Heart left ventricle (tissue), 16 donors: Measurements from ENCODE around the gene EDC4. TPM values are rescaled to one million over a fixed set of nuclear protein-coding genes. Genes with fewer than 3 reads are reported as not detected.
A peak's percentile ranks its signal among the peaks of the same experiment; 100 is the strongest.

Experiments
- ATAC-seq, 4 donors: fragments of 200-7000 bp; cut with Tn5 transposase; one replicate each; pipeline ENCODE4 v1.9.1; 2020 to 2022; ENCODE audit warnings: moderate library complexity in 4 of 4, mild to moderate bottlenecking in 3 of 4, moderate number of reproducible peaks in 1 of 4
- DNase-seq, 5 donors: peaks; one replicate each; pipeline ENCODE4 v3.0.0-alpha.2; 2020
- H3K27ac ChIP-seq, 12 donors: fragments of 200-600 bp; sonication (generic) in 4 of 12; one replicate each; pipeline versions ENCODE4 v1.5.0 to v1.8.0; 2016 to 2022; ENCODE audit warnings: mild to moderate bottlenecking in 2 of 12
- H3K27me3 ChIP-seq, 9 donors: fragments of 200-600 bp; sonication (generic) in 2 of 9; one replicate each; pipeline versions ENCODE4 v1.5.1 to v1.8.0; 2016 to 2022; ENCODE audit warnings: mild to moderate bottlenecking in 3 of 9
- H3K36me3 ChIP-seq, 9 donors: fragments of 200-600 bp; sonication (generic) in 2 of 9; one replicate each; pipeline versions ENCODE4 v1.5.0 to v1.8.0; 2018 to 2022; ENCODE audit warnings: mild to moderate bottlenecking in 2 of 9
- H3K4me1 ChIP-seq, 12 donors: fragments of 200-600 bp; sonication (generic) in 4 of 12; one replicate each; pipeline versions ENCODE4 v1.5.0 to v1.8.0; 2016 to 2022; ENCODE audit warnings: mild to moderate bottlenecking in 3 of 12
- H3K4me3 ChIP-seq, 12 donors: fragments of 200-600 bp; sonication (generic) in 4 of 12; one replicate each; pipeline versions ENCODE4 v1.5.0 to v1.8.0; 2017 to 2022; ENCODE audit warnings: mild to moderate bottlenecking in 9 of 12, moderate library complexity in 4 of 12
- H3K9me3 ChIP-seq, 12 donors: fragments of 200-600 bp; sonication (generic) in 4 of 12; one replicate each; pipeline versions ENCODE4 v1.5.0 to v1.8.0; 2016 to 2022; ENCODE audit warnings: mild to moderate bottlenecking in 1 of 12
- POLR2A ChIP-seq, 2 donors: fragments of 450-650 bp; IDR thresholded peaks; one replicate each; pipeline ENCODE4 v1.6.1; 2017; ENCODE audit warnings: antibody characterized with exemption in 2 of 2, mild to moderate bottlenecking in 2 of 2, moderate library complexity in 2 of 2
- WGBS, 4 donors: extraction: QIAGEN DNeasy Blood & Tissue Kit in 2 of 4; methylation state at CpG; one replicate each; pipeline versions ENCODE4 v1.1.5 to v1.1.7; 2013 to 2018; 5-methylcytosine and 5-hydroxymethylcytosine counted together
- intact Hi-C, 10 donors: fragments of 100-400 bp; cut with DNase I; formaldehyde crosslinking; loops; one replicate each; pipeline versions ENCODE4 v1.11.1 to v1.14.2; 2022
- long read RNA-seq, 3 donors: library from polyadenylated mRNA; unstranded; transcript quantifications; one replicate each; pipeline ENCODE4 v2.0.0, GENCODE V29; 2020 to 2021
- polyA plus RNA-seq, 2 donors: library from polyadenylated mRNA; stranded (reverse); fragments of 200-250 nt; gene quantifications; one replicate each; pipeline ENCODE4 v1.2.3, GENCODE V29; 2013
- total RNA-seq, 9 donors: library from RNA; depleted of rRNA in 2 of 9; stranded (reverse); fragments of >200 nt in 2 of 9; fragmentation: NEBNext Ultra II Directional in 3 of 9; extraction: Animal tissue kit (Norgen Biotek cat#: 25700) in 3 of 9; gene quantifications; one replicate each; pipeline versions ENCODE4 v1.1.0 to v1.2.4, GENCODE V29; 2016 to 2023
- TF ChIP-seq, protein P1 (sequence below), 12 donors: fragments of 200-600 bp; sonication (generic) in 4 of 12; IDR thresholded peaks; one replicate each; pipeline versions ENCODE4 v1.5.0 to v1.8.0; 2018 to 2022; ENCODE audit warnings: antibody characterized with exemption in 12 of 12, mild to moderate bottlenecking in 5 of 12
- donor health status: ischemic (EF 13 %, LVEDD 7.1; RV severe dilation, severe dysfunction).
- donor health status: healthy with polysubstance abuse.
- donor health status: DM: no; HTN: yes; CAD: no.
- donor health status: DM: no; HTN: no; CAD: no.
- donor health status: ischemic (EF 25% LVEDD 6.9; RV normal size, moderate dysfunction).
- donor health status: ischemic (EF 25% LVEDD 5.7; RV mildly dilated, moderate dysfunction).
- donor health status: healthy.
- donor health status: DM: yes; HTN: yes; CAD: no.
- donor health status: ischemic (EF 35%, LVEDD 5.7; RV mildly dilated, moderate dysfunction).
- donor health status: nonischemic (EF 11% LVEDD 7.7; RV severe dilation, severe dysfunction).
- donor health status: DM: yes; HTN: yes; CAD: no.
- donor health status: PGD.
- donor health status: ischemic (EF 29% LVEDD 5.4; RV normal size, mild dysfunction).
- donor health status: nonischemic (EF 23%, LVEDD 6.1; RV moderate dilation, normal function).

The EDC4 gene, protein sequence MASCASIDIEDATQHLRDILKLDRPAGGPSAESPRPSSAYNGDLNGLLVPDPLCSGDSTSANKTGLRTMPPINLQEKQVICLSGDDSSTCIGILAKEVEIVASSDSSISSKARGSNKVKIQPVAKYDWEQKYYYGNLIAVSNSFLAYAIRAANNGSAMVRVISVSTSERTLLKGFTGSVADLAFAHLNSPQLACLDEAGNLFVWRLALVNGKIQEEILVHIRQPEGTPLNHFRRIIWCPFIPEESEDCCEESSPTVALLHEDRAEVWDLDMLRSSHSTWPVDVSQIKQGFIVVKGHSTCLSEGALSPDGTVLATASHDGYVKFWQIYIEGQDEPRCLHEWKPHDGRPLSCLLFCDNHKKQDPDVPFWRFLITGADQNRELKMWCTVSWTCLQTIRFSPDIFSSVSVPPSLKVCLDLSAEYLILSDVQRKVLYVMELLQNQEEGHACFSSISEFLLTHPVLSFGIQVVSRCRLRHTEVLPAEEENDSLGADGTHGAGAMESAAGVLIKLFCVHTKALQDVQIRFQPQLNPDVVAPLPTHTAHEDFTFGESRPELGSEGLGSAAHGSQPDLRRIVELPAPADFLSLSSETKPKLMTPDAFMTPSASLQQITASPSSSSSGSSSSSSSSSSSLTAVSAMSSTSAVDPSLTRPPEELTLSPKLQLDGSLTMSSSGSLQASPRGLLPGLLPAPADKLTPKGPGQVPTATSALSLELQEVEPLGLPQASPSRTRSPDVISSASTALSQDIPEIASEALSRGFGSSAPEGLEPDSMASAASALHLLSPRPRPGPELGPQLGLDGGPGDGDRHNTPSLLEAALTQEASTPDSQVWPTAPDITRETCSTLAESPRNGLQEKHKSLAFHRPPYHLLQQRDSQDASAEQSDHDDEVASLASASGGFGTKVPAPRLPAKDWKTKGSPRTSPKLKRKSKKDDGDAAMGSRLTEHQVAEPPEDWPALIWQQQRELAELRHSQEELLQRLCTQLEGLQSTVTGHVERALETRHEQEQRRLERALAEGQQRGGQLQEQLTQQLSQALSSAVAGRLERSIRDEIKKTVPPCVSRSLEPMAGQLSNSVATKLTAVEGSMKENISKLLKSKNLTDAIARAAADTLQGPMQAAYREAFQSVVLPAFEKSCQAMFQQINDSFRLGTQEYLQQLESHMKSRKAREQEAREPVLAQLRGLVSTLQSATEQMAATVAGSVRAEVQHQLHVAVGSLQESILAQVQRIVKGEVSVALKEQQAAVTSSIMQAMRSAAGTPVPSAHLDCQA (N-terminal part only)
- total RNA-seq: 10 to 100 TPM; 26.2 to 42.5 (median 32.5) TPM
- polyA plus RNA-seq: 10 to 100 TPM; 27.8 to 31.1 TPM
- long read RNA-seq, donor 1, full-length matches to known transcripts: 21 of 70 reads
- long read RNA-seq, donor 1, partial matches to known transcripts: 35 of 70 reads
- long read RNA-seq, donor 1, other reads (novel, unspliced or antisense): 14 of 70 reads
- long read RNA-seq, donor 2, full-length matches to known transcripts: 34 of 93 reads
- long read RNA-seq, donor 2, partial matches to known transcripts: 42 of 93 reads
- long read RNA-seq, donor 2, other reads (novel, unspliced or antisense): 17 of 93 reads
- long read RNA-seq, donor 3, full-length matches to known transcripts: 34 of 73 reads
- long read RNA-seq, donor 3, partial matches to known transcripts: 24 of 73 reads
- long read RNA-seq, donor 3, other reads (novel, unspliced or antisense): 15 of 73 reads

GRCh38 chr16:67872631-67873434, at the start of gene EDC4:
TSS of gene EDC4 (plus strand) at chr16:67873052. CDS start at chr16:67873262, 210 bp downstream.
- WGBS, 4 donors: 1 to 4% (median 3%) methylated on average over 32 to 72 of the region's 72 CpGs
- H3K36me3 ChIP-seq: peaks cover 0 to 63% (median 58%) of the 10 kb centered on the region in 9 donors
- H3K27ac ChIP-seq: peak within 1 kb of the TSS; percentile 37 to 90 (median 81)
- intact Hi-C loops: loop anchor here in 2 of 10 donors (5.0 kb wide), 1 partner anchor 41 kb away; no protein-coding TSS in a partner anchor
- H3K4me3 ChIP-seq: peak within 1 kb of the TSS; percentile 67 to 99 (median 87)
- H3K27me3 ChIP-seq: no peaks in the 10 kb centered on the region
- DNase-seq (peak; percentile 87 to 93 (median 89)), ATAC-seq (peak; percentile 87 to 94 (median 93))
- H3K9me3 ChIP-seq: no peaks in the 10 kb centered on the region
- H3K4me1 ChIP-seq: peaks cover 6 to 38% (median 28%) of the 10 kb centered on the region in 12 donors
- TF ChIP-seq POLR2A (IDR thresholded peaks at IDR 0.05): peak in 1 of 2 donors; percentile 70
- TF ChIP-seq, protein P1, sequence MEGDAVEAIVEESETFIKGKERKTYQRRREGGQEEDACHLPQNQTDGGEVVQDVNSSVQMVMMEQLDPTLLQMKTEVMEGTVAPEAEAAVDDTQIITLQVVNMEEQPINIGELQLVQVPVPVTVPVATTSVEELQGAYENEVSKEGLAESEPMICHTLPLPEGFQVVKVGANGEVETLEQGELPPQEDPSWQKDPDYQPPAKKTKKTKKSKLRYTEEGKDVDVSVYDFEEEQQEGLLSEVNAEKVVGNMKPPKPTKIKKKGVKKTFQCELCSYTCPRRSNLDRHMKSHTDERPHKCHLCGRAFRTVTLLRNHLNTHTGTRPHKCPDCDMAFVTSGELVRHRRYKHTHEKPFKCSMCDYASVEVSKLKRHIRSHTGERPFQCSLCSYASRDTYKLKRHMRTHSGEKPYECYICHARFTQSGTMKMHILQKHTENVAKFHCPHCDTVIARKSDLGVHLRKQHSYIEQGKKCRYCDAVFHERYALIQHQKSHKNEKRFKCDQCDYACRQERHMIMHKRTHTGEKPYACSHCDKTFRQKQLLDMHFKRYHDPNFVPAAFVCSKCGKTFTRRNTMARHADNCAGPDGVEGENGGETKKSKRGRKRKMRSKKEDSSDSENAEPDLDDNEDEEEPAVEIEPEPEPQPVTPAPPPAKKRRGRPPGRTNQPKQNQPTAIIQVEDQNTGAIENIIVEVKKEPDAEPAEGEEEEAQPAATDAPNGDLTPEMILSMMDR (IDR thresholded peaks at IDR 0.05): no peak

GRCh38 chr16:67825119-67825518, 47.7 kb upstream of the EDC4 start:
- 87 to 91% (median 88%) methylated on average over 8 of the region's 8 CpGs for WGBS, 4 donors
- Histone ChIP-seq H3K36me3 (peaks cover 0 to 38% (median 20%) of the 10 kb centered on the region in 9 donors), H3K4me1 (no peaks in the 10 kb centered on the region), H3K27ac (no peak overlapping the region), H3K9me3 (no peaks in the 10 kb centered on the region), H3K4me3 (no peak overlapping the region), H3K27me3 (no peaks in the 10 kb centered on the region)
- intact Hi-C loops: loop anchor here in 1 of 10 donors (5.0 kb wide), 2 partner anchors 153 to 217 kb away; no protein-coding TSS in a partner anchor
- no peak for ATAC-seq
- DNase-seq: peak in 1 of 5 donors; percentile 11
- TF ChIP-seq, protein P1 (IDR thresholded peaks at IDR 0.05): no peak
- no peak for TF ChIP-seq POLR2A (IDR thresholded peaks at IDR 0.05)

DNA sequence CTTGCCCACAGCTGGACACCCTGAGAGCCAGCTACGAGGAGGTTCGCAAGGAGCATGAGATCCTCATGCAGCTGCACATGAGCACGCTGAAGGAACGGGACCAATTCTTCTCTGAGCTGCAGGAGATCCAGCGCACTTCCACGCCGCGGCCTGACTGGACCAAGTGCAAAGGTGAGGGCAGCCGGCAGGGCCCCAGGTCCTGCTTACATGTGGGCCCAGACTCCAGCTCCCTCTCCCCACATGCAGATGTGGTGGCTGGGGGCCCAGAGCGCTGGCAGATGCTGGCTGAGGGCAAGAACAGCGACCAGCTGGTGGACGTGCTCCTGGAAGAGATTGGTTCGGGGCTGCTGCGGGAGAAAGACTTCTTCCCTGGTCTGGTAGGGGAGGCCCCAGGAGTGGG, 46.9 kb upstream of the EDC4 start:
- DNase-seq: peak in 1 of 5 donors; percentile 42
- no peak for ATAC-seq
- Histone ChIP-seq H3K9me3 (no peaks in the 10 kb centered on the region), H3K4me1 (no peaks in the 10 kb centered on the region), H3K27me3 (no peaks in the 10 kb centered on the region), H3K36me3 (peaks cover 0 to 45% (median 28%) of the 10 kb centered on the region in 9 donors), H3K27ac (no peak overlapping the region), H3K4me3 (no peak overlapping the region)
- TF ChIP-seq, protein P1 (IDR thresholded peaks at IDR 0.05): no peak
- TF ChIP-seq POLR2A (IDR thresholded peaks at IDR 0.05): no peak
- WGBS, 4 donors: 88 to 96% (median 94%) methylated on average over 9 to 14 of the region's 14 CpGs
- intact Hi-C loops: loop anchor here in 1 of 10 donors (5.0 kb wide), 2 partner anchors 154 to 216 kb away; no protein-coding TSS in a partner anchor
